ENCODE results near the gene PRRC2C. TPM values are rescaled to one million over a fixed set of nuclear protein-coding genes. Genes with fewer than 3 reads are reported as not detected.

The PRRC2C gene
- total RNA-seq: 51.2 and 61.1 TPM in 2 replicates

DNA sequence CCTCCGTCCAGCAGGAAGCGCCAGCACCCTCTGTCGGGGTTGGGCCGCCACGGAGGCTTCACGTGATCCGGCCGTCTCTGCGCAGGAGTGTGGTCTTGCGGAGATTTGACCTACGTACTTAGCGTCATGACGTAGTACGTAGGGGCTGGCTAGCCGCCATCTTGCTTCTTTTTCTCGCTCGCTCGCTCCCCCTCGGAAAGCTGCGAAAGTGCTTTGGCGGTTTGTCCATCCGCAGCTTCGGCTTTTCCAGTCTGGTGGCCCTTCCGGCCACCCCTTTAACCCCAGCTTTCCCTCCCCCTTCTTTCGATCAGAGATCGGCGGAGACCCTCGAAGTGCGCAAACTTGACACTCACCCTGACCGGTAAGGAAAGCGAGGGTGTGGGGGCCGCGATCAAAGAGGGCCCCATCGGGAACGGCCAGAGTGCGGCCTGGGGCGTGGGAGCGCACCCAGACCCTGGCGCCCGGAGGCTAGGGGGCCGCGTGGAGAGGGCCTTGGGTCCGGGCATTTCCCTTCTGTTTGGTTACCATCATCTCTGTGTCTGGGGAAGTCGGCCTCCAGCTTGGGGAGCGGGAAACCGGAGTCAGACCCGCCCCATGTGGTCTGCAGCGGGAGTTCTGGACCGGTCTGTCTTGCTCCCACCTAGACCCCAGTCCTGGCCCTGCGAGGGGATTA lies at the start of gene PRRC2C:
Gene PRRC2C, plus strand, starts transcription at position 156 of the 673 bp plus-strand sequence. CDS start 26,559 bp downstream, outside the sequence.

DNA sequence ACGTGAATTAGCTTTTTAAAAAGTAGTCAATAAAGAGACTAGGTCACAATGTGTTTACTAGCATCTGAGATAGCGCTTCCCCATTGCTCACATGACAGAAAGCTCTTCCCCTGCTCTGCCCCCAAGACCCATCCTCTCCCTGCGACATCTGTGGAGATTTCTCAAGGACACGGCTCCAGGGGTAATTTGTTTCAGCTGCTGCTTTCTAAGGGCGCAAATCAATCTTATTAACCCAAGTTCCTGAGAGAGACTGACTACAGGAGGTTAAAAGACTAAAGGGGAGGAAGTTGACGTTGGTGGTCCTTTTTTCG lies 136.8 kb downstream of the PRRC2C start, which contains the start of gene MYOCOS:
Gene MYOCOS, plus strand, starts transcription at position 92 of the 311 bp plus-strand sequence. CDS start 1,641 bp downstream, outside the sequence.

Other genes with a start within 250 kb of the PRRC2C start
- 0.11 and 0.37 TPM in 2 replicates for gene FMO1, start 237.0 kb upstream of the PRRC2C start, total RNA-seq
- 1.7 and 4.0 TPM in 2 replicates for gene FMO4, start 171.3 kb upstream of the PRRC2C start, total RNA-seq
- gene MYOCOS, start 136.7 kb downstream of the PRRC2C start, total RNA-seq: not detected in 2 replicates
- gene MYOC, start 167.2 kb downstream of the PRRC2C start, total RNA-seq: 0.11 and 0.25 TPM in 2 replicates

All from uterine smooth muscle cell (primary cell).